Measurements from ENCODE around the gene GABRD. TPM values are rescaled to one million over a fixed set of nuclear protein-coding genes. Genes with fewer than 3 reads are reported as not detected.

GABRD gene
- total and polyA plus RNA-seq, 2 of the 13 experiments (the other 11 are each of a cell fraction or from before 2014, with no cell fraction given), result not detected

DNA sequence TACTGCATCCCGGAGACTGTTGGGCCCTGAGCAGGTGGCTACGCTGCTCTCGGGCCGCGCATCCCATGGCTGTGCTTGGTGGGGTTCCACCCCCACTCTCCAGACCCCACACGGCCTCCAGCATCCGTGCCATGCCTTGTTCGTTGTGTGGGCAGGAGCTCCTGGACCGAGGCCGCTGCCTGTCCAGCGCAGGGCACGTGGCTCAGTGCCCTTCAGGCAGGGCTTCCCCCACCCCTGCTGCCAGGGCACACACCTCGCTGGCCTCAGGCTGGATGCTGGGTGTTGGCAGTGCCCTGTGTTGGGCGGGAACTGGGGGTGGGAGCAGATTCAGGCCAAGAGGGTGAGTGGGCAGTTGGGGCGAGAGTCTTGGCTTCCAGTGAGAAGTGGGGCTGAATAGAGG lies 40.9 kb downstream of the GABRD start:
- Histone ChIP-seq H4K20me1 (ENCODE audit: insufficient read depth, low read length) (no peaks in the 10 kb centered on the region), H3K4me1 (ENCODE audit: insufficient read depth, low read length) (no peaks in the 10 kb centered on the region), H3K9me3 (ENCODE audit: low read length) (no peaks in the 10 kb centered on the region), H3K36me3 (replicated peaks in 1 of 2; ENCODE audit: control insufficient read depth in 1 of 2, insufficient read depth in 2 of 2, low read length in 2 of 2) (peaks cover 12 to 50% of the 10 kb centered on the region in 2 experiments; a peak in 4 of 5 replicates), H3K9ac (ENCODE audit: insufficient read depth, low read depth, low read length) (no peak overlapping the region), H3K27me3 (ENCODE audit: control insufficient read depth in 1 of 2, insufficient read depth in 2 of 2, low read length in 2 of 2) (no peaks in the 10 kb centered on the region), H3K27ac (ENCODE audit: extremely low read length, insufficient read depth, low read length) (no peak overlapping the region), H3K79me2 (ENCODE audit: insufficient read depth, low read length) (peaks cover 2% of the 10 kb centered on the region), H2AFZ (ENCODE audit: low read length) (no peak overlapping the region), H3K4me3 (replicated peaks in 1 of 3; ENCODE audit: insufficient read depth in 1 of 3, low read depth in 2 of 3, low read length in 3 of 3) (no peak overlapping the region), H3K4me2 (ENCODE audit: low read depth, low read length) (no peak overlapping the region)
- DNase-seq (ENCODE audit: low spot score) (no peak), ATAC-seq (no peak), FAIRE-seq (no peak)
- over 99% methylated on average over 8 of the region's 15 CpGs for WGBS (ENCODE audit: low lambda C conversion rate)
- no TSS peak for BruUV-seq (replicated peaks)
- ChIA-PET CTCF (ENCODE audit: low intra/inter-chr PET ratio, low total read pairs) (no interaction called here), POLR2A (no interaction called here)
- intact Hi-C loops (cut with micrococcal nuclease; ENCODE audit: unreplicated experiment), result no loop called here
- TF ChIP-seq HDAC2 (CRISPR knock-in tag; IDR thresholded peaks at IDR 0.05) (no peak), ZNF570 (CRISPR knock-in tag; IDR thresholded peaks at IDR 0.05; ENCODE audit: borderline replicate concordance) (no peak), HNRNPK (IDR thresholded peaks at IDR 0.05; ENCODE audit: low read depth, low read length, poor library complexity, severe bottlenecking) (no peak), KDM5B (CRISPR knock-in tag; IDR thresholded peaks at IDR 0.05; ENCODE audit: borderline replicate concordance) (no peak), RBFOX2 (IDR thresholded peaks at IDR 0.05; ENCODE audit: low read depth, low read length) (0 out of 2 replicates have a peak, but pooled peaks have one; percentile 18), ZFY (CRISPR knock-in tag; IDR thresholded peaks at IDR 0.05) (no peak), ZNF468 (CRISPR knock-in tag; IDR thresholded peaks at IDR 0.05) (no peak)
- in situ Hi-C loops (cut with HindIII; ENCODE audit: extremely low pct_ligation_motif_present, low pct_unique_long_range_greater_than_20kb), result no loop called here

- Histone ChIP-seq H3K27me3 (ENCODE audit: control insufficient read depth in 1 of 2, insufficient read depth in 2 of 2, low read length in 2 of 2) (no peaks in the 10 kb centered on the region), H4K20me1 (ENCODE audit: insufficient read depth, low read length) (no peaks in the 10 kb centered on the region), H2AFZ (ENCODE audit: low read length) (no peak overlapping the region), H3K4me1 (ENCODE audit: insufficient read depth, low read length) (no peaks in the 10 kb centered on the region), H3K79me2 (ENCODE audit: insufficient read depth, low read length) (peaks cover 2% of the 10 kb centered on the region), H3K9me3 (ENCODE audit: low read length) (no peaks in the 10 kb centered on the region), H3K36me3 (replicated peaks in 1 of 2; ENCODE audit: control insufficient read depth in 1 of 2, insufficient read depth in 2 of 2, low read length in 2 of 2) (peaks cover 11 to 47% of the 10 kb centered on the region in 2 experiments; a peak in 4 of 5 replicates), H3K9ac (ENCODE audit: insufficient read depth, low read depth, low read length) (no peak overlapping the region), H3K27ac (ENCODE audit: extremely low read length, insufficient read depth, low read length) (no peak overlapping the region), H3K4me2 (ENCODE audit: low read depth, low read length) (no peak overlapping the region), H3K4me3 (replicated peaks in 1 of 3; ENCODE audit: insufficient read depth in 1 of 3, low read depth in 2 of 3, low read length in 3 of 3) (no peak overlapping the region)
- ATAC-seq (no peak), DNase-seq (ENCODE audit: low spot score) (no peak), FAIRE-seq (no peak)
- WGBS (ENCODE audit: low lambda C conversion rate), result over 99% methylated on average over 15 of the region's 23 CpGs
- intact Hi-C loops (cut with micrococcal nuclease; ENCODE audit: unreplicated experiment), result no loop called here
- BruUV-seq (replicated peaks), result no TSS peak
- CTCF ChIA-PET (ENCODE audit: low intra/inter-chr PET ratio, low total read pairs), result no interaction called here
- POLR2A ChIA-PET, result no interaction called here
- in situ Hi-C loops (cut with HindIII; ENCODE audit: extremely low pct_ligation_motif_present, low pct_unique_long_range_greater_than_20kb), result no loop called here
- no peak for TF ChIP-seq MAFK (conservative IDR thresholded peaks at IDR 0.05 in 1 of 2, IDR thresholded peaks at IDR 0.05 in 1 of 2; ENCODE audit: low read length in 2 of 2)
- TF ChIP-seq IKZF1 (IDR thresholded peaks at IDR 0.05), result no peak
- TF ChIP-seq ZNF367 (CRISPR knock-in tag; IDR thresholded peaks at IDR 0.05; ENCODE audit: borderline replicate concordance), result no peak
- TF ChIP-seq, protein P1, sequence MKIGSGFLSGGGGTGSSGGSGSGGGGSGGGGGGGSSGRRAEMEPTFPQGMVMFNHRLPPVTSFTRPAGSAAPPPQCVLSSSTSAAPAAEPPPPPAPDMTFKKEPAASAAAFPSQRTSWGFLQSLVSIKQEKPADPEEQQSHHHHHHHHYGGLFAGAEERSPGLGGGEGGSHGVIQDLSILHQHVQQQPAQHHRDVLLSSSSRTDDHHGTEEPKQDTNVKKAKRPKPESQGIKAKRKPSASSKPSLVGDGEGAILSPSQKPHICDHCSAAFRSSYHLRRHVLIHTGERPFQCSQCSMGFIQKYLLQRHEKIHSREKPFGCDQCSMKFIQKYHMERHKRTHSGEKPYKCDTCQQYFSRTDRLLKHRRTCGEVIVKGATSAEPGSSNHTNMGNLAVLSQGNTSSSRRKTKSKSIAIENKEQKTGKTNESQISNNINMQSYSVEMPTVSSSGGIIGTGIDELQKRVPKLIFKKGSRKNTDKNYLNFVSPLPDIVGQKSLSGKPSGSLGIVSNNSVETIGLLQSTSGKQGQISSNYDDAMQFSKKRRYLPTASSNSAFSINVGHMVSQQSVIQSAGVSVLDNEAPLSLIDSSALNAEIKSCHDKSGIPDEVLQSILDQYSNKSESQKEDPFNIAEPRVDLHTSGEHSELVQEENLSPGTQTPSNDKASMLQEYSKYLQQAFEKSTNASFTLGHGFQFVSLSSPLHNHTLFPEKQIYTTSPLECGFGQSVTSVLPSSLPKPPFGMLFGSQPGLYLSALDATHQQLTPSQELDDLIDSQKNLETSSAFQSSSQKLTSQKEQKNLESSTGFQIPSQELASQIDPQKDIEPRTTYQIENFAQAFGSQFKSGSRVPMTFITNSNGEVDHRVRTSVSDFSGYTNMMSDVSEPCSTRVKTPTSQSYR (CRISPR knock-in tag; IDR thresholded peaks at IDR 0.05; ENCODE audit: borderline replicate concordance), result no peak
- TF ChIP-seq ZNF772 (CRISPR knock-in tag; IDR thresholded peaks at IDR 0.05), result no peak
- TF ChIP-seq ZNF777 (CRISPR knock-in tag; IDR thresholded peaks at IDR 0.05), result no peak
- no peak for TF ChIP-seq GTF3A (CRISPR knock-in tag; conservative IDR thresholded peaks at IDR 0.05)
- TF ChIP-seq ATF7 (IDR thresholded peaks at IDR 0.05), result no peak
- TF ChIP-seq ATF7 (CRISPR knock-in tag; IDR thresholded peaks at IDR 0.05), result no peak
- no peak for TF ChIP-seq ZEB1 (IDR thresholded peaks at IDR 0.05; ENCODE audit: insufficient replicate concordance, low read depth)
- no peak for TF ChIP-seq ZNF567 (CRISPR knock-in tag; IDR thresholded peaks at IDR 0.05; ENCODE audit: borderline replicate concordance)
Measured at GRCh38 chr1:2060535-2060934, 41.4 kb downstream of the GABRD start.

Measured in HepG2 (cell line).